Astrocyte of the spinal cord (primary cell): ENCODE measurements around the gene LEFTY1.

ENCODE experiments used
- DNase-seq: peaks from one replicate; pipeline ENCODE4 v3.0.0; 2011; ENCODE audit warnings: low read depth, low spot score
- H3K4me3 ChIP-seq: 2 replicates; pipeline ENCODE4 v1.5.1; 2011; ENCODE audit warnings: low read depth, mild to moderate bottlenecking, low read length, moderate library complexity
- CTCF ChIP-seq: IDR thresholded peaks from 2 replicates; pipeline ENCODE4 v1.5.1; 2012; ENCODE audit warnings: low read depth, mild to moderate bottlenecking, low read length, inconsistent platforms
- in situ Hi-C: cut with HindIII; loops from 2 replicates; pipeline ENCODE4 v1.10.0; 2017; ENCODE audit warnings: low sequenced_read_pairs

The LEFTY1 gene

GRCh38 chr1:225896937-225897549 lies 8.1 kb upstream of the LEFTY1 start:
- H3K4me3 ChIP-seq: no peak overlapping the region
- TF ChIP-seq CTCF: no peak
- in situ Hi-C loops: no loop called here
- DNase-seq: no peak

GRCh38 chr1:225896494-225896893 lies 7.5 kb upstream of the LEFTY1 start:
- H3K4me3 ChIP-seq: no peak overlapping the region
- TF ChIP-seq CTCF: no peak
- DNase-seq: no peak

GRCh38 chr1:225892307-225892706 lies 3.4 kb upstream of the LEFTY1 start:
- no peak for TF ChIP-seq CTCF
- in situ Hi-C loops: no loop called here
- DNase-seq: no peak
- H3K4me3 ChIP-seq: no peak overlapping the region

More at GRCh38 chr1:225896494-225896893, 7.5 kb upstream of the LEFTY1 start:
- in situ Hi-C loops: no loop called here

- no peak for DNase-seq
- no peak for TF ChIP-seq CTCF
- in situ Hi-C loops: no loop called here
- H3K4me3 ChIP-seq: no peak overlapping the region
Observed at GRCh38 chr1:225891229-225891972, 2.5 kb upstream of the LEFTY1 start.

GRCh38 chr1:225890346-225891228 lies 1.6 kb upstream of the LEFTY1 start:
- no peak for TF ChIP-seq CTCF
- in situ Hi-C loops: no loop called here
- H3K4me3 ChIP-seq: no peak overlapping the region
- DNase-seq: no peak

GRCh38 chr1:225889743-225890142 lies 797 bp upstream of the LEFTY1 start:
- no peak for DNase-seq
- in situ Hi-C loops: no loop called here

More at GRCh38 chr1:225889743-225890142, 797 bp upstream of the LEFTY1 start:
- TF ChIP-seq CTCF: no peak
- no peak overlapping the region for H3K4me3 ChIP-seq
